Measurements from ENCODE around the gene TTLL3.
"Not testable (repeated sequence)": the region's sequence is repeated elsewhere in the genome, so short reads cannot be mapped to it uniquely, and the experiment has no call there.

Gene TTLL3

DNA sequence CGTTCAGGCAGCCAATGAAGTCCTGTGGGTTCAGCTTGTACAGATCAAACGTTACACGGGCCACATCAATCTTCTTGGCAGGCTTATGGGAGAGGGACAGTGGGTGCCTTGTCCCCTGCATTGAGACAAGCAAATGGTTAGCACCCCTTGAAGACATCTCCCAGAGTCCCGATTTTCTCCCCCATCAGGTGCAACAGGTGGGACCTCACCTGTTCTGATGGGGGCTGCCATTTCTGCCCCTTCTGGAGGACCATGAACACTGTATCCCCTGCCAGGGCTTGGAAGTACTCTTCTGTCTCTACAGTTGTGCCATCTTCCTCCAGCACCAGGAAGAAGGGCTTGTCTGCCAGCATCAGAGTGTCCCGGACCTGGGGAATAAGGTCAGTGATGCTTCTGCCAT, 59.9 kb downstream of the TTLL3 start:
- no peak for DNase-seq

DNA sequence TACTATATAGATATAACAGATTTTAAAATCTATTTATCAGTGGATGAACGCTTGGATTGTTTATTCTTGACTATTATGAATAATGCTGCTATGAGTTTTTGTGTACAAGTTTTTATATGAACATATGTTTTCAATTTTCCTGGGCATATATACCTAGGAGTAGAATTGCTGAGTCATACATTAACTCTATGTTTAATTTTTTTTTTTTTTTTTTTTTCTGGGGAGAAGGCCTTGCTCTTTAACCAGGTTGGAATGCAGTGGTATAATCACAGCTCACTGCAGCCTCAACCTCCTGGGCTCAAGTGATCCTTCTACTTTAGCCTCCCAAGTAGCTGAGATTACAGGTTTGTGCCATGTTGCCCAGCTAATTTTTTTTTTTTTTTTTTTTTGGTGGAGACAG, 60.9 kb downstream of the TTLL3 start:
- DNase-seq = no peak

DNA sequence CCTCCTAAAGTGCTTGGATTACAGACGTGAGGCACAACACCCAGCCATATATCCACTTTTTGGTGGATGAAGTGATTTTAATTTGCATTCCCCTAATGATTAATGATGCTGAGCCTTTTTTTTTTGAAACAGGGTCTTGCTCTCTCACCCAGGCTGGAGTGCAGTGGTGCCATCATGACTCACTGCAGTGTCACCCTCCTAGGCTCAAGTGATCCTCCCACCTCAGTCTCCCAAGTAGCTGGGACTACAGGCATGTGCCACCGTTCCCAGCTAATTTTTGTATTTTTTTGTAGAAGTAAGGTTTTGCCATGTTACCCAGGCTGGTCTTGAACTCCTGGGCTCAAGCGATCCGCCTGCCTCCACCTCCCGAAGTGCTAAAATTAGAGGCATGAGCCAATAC, 62.0 kb downstream of the TTLL3 start:
- DNase-seq = not testable (repeated sequence)

DNA sequence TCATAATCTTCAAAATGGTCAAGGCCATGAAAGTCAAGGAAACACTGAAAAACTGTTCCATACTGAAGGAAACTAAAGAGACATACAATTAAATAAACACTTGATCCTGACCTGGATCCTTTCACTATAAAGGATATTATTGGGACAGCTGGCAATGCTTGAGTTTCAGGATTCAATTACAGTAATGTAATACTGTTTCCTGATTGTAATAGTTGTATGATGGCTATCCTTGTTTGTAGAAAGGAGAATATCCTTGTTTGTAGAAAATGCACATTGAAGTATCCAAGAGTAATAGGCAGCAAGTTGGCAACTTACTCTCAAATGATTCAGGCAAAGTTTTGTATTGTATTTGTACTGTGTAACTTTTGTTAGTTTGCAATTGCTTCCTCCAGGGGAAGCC, 65.4 kb downstream of the TTLL3 start:
- DNase-seq = no peak

DNA sequence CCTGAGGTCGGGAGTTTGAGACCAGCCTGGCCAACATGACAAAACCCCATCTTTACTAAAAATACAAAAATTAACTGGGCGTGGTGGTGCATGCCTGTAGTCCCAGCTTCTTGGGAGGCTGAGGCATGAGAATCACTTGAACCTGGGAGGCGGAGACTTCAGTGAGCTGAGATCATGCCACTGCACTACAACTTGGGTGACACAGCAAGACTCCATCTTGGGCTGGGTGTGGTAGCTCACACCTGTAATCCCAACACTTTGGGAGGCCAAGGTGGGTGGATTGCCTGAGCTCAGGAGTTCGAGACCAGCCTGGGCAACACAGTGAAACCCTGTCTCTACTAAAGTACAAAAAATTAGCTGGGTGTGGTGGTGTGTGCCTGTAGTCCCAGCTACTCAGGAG, 66.2 kb downstream of the TTLL3 start:
- not testable (repeated sequence) for DNase-seq

- DNase-seq = no peak
These were observed 66.9 kb downstream of the TTLL3 start for GRCh38 chr3:9876991-9877390.

DNA sequence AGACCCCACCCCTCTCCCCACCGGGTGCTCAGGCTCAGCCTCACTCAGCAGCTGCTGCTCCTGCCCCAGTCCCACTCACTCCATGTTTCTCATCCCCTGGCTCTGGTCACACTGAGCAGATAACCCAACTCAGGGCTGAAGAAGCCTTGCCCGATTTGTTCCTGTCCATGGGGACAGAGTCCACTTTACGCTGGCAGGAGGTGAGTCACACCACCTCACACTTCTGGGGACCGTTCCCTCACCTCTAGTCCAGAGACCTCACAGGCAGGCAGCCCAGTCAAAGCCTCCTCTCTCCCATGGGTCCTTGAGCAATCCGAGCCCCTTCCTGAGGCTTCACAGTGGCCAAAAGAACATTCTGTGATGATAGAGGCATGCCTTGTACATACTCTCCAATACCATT, 68.6 kb downstream of the TTLL3 start:
- no peak for DNase-seq

DNA sequence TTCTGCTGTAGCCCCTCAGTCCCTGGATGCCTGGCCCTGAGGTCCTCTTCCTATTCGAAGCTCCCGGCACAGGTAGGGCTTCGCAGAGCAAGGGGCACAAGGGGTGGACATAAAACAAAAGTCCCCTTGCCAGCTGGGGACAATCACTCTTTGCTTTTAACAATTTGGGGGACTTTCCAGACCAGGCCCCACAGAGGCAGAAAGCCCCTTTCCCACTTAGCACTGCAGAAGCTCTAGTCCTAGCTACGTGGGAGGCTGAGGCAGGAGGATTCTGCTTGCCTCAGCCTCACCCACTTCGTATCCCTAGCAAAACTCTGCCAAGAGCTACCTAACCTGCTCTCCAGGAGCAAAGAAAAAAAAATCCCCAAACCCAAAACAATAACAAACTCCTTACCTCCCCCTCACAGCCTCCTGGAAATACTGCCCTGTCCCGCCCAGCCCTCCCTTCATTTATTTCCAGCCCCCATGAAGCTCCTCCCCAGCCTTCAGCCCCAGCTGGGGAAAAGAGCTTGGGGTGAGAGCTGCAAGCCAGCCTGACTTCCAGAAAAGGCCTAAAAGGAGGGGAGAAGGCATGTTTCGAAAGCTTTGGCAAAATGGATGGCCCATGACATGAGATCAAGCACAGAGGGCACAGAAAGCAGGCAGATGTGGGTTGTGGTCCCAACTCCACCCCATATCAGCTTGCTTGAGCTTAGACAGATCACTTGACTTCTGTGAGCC, 69.9 kb downstream of the TTLL3 start, which contains the start of gene CIDEC:
Gene CIDEC, minus strand, starts transcription at position 424 of the 720 bp plus-strand sequence. CDS start 1,767 bp downstream, outside the sequence.
- no peak for DNase-seq

DNA sequence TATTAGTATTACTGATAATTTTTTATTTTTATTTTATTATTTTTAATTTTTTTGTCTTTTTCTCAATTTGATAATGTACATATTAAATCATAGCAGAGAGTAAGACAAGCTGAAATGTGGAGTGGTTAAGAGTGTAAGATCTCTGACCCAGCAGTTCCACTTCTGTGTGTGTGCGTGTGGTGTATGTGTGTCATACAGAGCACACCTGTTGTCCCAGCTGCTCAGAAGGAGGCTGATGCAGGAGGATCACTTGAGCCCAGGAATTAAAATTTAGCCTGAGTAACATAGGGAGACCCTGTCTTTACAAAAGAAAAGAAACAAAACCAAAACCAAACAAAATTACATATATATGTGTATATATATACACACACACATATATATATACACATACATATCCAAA, 71.4 kb downstream of the TTLL3 start:
- DNase-seq = no peak

GRCh38 chr3:9883706-9884554, 73.9 kb downstream of the TTLL3 start:
- no peak for DNase-seq

GRCh38 chr3:9884555-9885165, 74.6 kb downstream of the TTLL3 start:
- no peak for DNase-seq

All from stimulated activated naive CD4-positive, alpha-beta T cell (primary cell).